Stomach (tissue), 4 donors: Measurements from ENCODE around the gene SELENOF.

Source experiments
- CTCF ChIP-seq, 7 experiments: fragments of 450-650 bp in 4 of 7; fragments of 200-600 bp in 3 of 7; sonication (generic) in 3 of 7; IDR thresholded peaks; one replicate each; pipeline ENCODE4 v1.5.1; 2016 to 2019; ENCODE audit warnings: antibody characterized with exemption in 7 of 7, control low read depth in 2 of 7, mild to moderate bottlenecking in 1 of 7
- POLR2A ChIP-seq, 4 donors: fragments of 450-650 bp; IDR thresholded peaks; one replicate each; pipeline ENCODE4 v1.6.1; 2016; ENCODE audit warnings: antibody characterized with exemption in 4 of 4, control low read depth in 2 of 4, mild to moderate bottlenecking in 1 of 4, moderate library complexity in 1 of 4

- TF ChIP-seq POLR2A (IDR thresholded peaks at IDR 0.05) (no peak), CTCF (IDR thresholded peaks at IDR 0.05) (no peak)
These were observed 19.1 kb upstream of the SELENOF start for GRCh38 chr1:86933051-86933450.
